Stimulated activated naive B cell treated with anti-CD40 and anti-IgM and Interleukin-4, amounts not matched to agents 10 μg/mL and 1 μg/mL and 100 μg/mL, for 72 hours (primary cell): Measurements from ENCODE around the gene AGTR1.

Source experiments
- ATAC-seq, 2 donors: fragments of 150-1000 bp; cut with Tn5 transposase; replicated peaks; 2 replicates each; pipeline ENCODE4 v1.10.0; 2021; ENCODE audit warnings: moderate library complexity in 1 of 2
- DNase-seq: peaks from one replicate; pipeline ENCODE4 v3.0.0; 2021
- H3K27ac Mint-ChIP-seq: one replicate; pipeline ENCODE4 v1.8.0; 2022; ENCODE audit warnings: mild to moderate bottlenecking, mixed read lengths
- H3K27me3 Mint-ChIP-seq, 2 donors: one replicate each; pipeline ENCODE4 v1.8.0; 2022; ENCODE audit warnings: mixed read lengths in 2 of 2
- H3K36me3 Mint-ChIP-seq, 2 donors: one replicate each; pipeline ENCODE4 v1.8.0; 2022; ENCODE audit warnings: mixed read lengths in 2 of 2, mild to moderate bottlenecking in 1 of 2
- H3K4me1 Mint-ChIP-seq, 2 donors: one replicate each; pipeline ENCODE4 v1.8.0; 2022; ENCODE audit warnings: mixed read lengths in 2 of 2, mild to moderate bottlenecking in 1 of 2
- H3K4me3 Mint-ChIP-seq, 2 donors: one replicate each; pipeline ENCODE4 v1.8.0; 2022; ENCODE audit warnings: mild to moderate bottlenecking in 2 of 2, mixed read lengths in 2 of 2, moderate library complexity in 1 of 2
- H3K9me3 Mint-ChIP-seq, 2 donors: one replicate each; pipeline ENCODE4 v1.8.0; 2022; ENCODE audit warnings: mixed read lengths in 2 of 2, mild to moderate bottlenecking in 1 of 2

The AGTR1 gene

GRCh38 chr3:148709560-148710253 lies 12.0 kb downstream of the AGTR1 start:
- Mint-ChIP-seq H3K4me1 (no peaks in the 10 kb centered on the region), H3K36me3 (no peaks in the 10 kb centered on the region), H3K4me3 (no peak overlapping the region), H3K9me3 (no peaks in the 10 kb centered on the region), H3K27me3 (no peaks in the 10 kb centered on the region), H3K27ac (no peak overlapping the region)
- ATAC-seq (no peak), DNase-seq (no peak)

GRCh38 chr3:148710665-148711064 lies 13.0 kb downstream of the AGTR1 start:
- DNase-seq (no peak), ATAC-seq (no peak)
- Mint-ChIP-seq H3K9me3 (no peaks in the 10 kb centered on the region), H3K27ac (no peak overlapping the region), H3K27me3 (no peaks in the 10 kb centered on the region), H3K4me1 (no peaks in the 10 kb centered on the region), H3K36me3 (no peaks in the 10 kb centered on the region), H3K4me3 (no peak overlapping the region)

- ATAC-seq = no peak
- no peaks in the 10 kb centered on the region for H3K27me3 Mint-ChIP-seq
Measured at GRCh38 chr3:148711981-148712666, 14.4 kb downstream of the AGTR1 start.

GRCh38 chr3:148714521-148714920 lies 16.8 kb downstream of the AGTR1 start:
- H3K36me3 Mint-ChIP-seq = no peaks in the 10 kb centered on the region
- no peaks in the 10 kb centered on the region for H3K4me1 Mint-ChIP-seq
- ATAC-seq = no peak
- no peak for DNase-seq
- H3K27ac Mint-ChIP-seq = no peak overlapping the region
- H3K27me3 Mint-ChIP-seq = no peaks in the 10 kb centered on the region
- H3K9me3 Mint-ChIP-seq = no peaks in the 10 kb centered on the region
- H3K4me3 Mint-ChIP-seq = no peak overlapping the region

More at GRCh38 chr3:148711981-148712666, 14.4 kb downstream of the AGTR1 start:
- no peaks in the 10 kb centered on the region for H3K36me3 Mint-ChIP-seq
- no peak for DNase-seq
- H3K9me3 Mint-ChIP-seq = no peaks in the 10 kb centered on the region
- H3K4me1 Mint-ChIP-seq = no peaks in the 10 kb centered on the region
- no peak overlapping the region for H3K27ac Mint-ChIP-seq
- H3K4me3 Mint-ChIP-seq = no peak overlapping the region

GRCh38 chr3:148716657-148717056 lies 19.0 kb downstream of the AGTR1 start:
- DNase-seq (no peak), ATAC-seq (no peak)
- no peaks in the 10 kb centered on the region for H3K4me1 Mint-ChIP-seq
- H3K27me3 Mint-ChIP-seq = no peaks in the 10 kb centered on the region
- H3K27ac Mint-ChIP-seq = no peak overlapping the region
- no peaks in the 10 kb centered on the region for H3K36me3 Mint-ChIP-seq
- H3K4me3 Mint-ChIP-seq = no peak overlapping the region
- no peaks in the 10 kb centered on the region for H3K9me3 Mint-ChIP-seq

GRCh38 chr3:148717885-148718561 lies 20.3 kb downstream of the AGTR1 start:
- Mint-ChIP-seq H3K4me3 (no peak overlapping the region), H3K36me3 (no peaks in the 10 kb centered on the region), H3K4me1 (no peaks in the 10 kb centered on the region), H3K27ac (no peak overlapping the region), H3K9me3 (peaks cover 0 to 2% of the 10 kb centered on the region in 2 donors), H3K27me3 (no peaks in the 10 kb centered on the region)
- DNase-seq (no peak), ATAC-seq (no peak)

GRCh38 chr3:148718982-148719862 lies 21.5 kb downstream of the AGTR1 start:
- no peak for DNase-seq
- Mint-ChIP-seq H3K27me3 (no peaks in the 10 kb centered on the region), H3K27ac (no peak overlapping the region), H3K36me3 (no peaks in the 10 kb centered on the region), H3K9me3 (peaks cover 0 to 2% of the 10 kb centered on the region in 2 donors), H3K4me3 (no peak overlapping the region), H3K4me1 (no peaks in the 10 kb centered on the region)
- ATAC-seq = no peak

- no peaks in the 10 kb centered on the region for H3K4me1 Mint-ChIP-seq
- H3K4me3 Mint-ChIP-seq = no peak overlapping the region
- DNase-seq (no peak), ATAC-seq (no peak)
- H3K36me3 Mint-ChIP-seq = no peaks in the 10 kb centered on the region
- H3K27me3 Mint-ChIP-seq = no peaks in the 10 kb centered on the region
- H3K9me3 Mint-ChIP-seq = peaks cover 0 to 2% of the 10 kb centered on the region in 2 donors
- no peak overlapping the region for H3K27ac Mint-ChIP-seq
Measured at GRCh38 chr3:148720873-148721272, 23.2 kb downstream of the AGTR1 start.

- no peak for DNase-seq
- H3K9me3 Mint-ChIP-seq = peaks cover 0 to 4% of the 10 kb centered on the region in 2 donors
- H3K4me3 Mint-ChIP-seq = no peak overlapping the region
- peaks cover 3 to 5% of the 10 kb centered on the region in 2 donors for H3K27me3 Mint-ChIP-seq
- H3K27ac Mint-ChIP-seq = no peak overlapping the region
- no peaks in the 10 kb centered on the region for H3K36me3 Mint-ChIP-seq
- ATAC-seq = no peak
- no peaks in the 10 kb centered on the region for H3K4me1 Mint-ChIP-seq
Measured at GRCh38 chr3:148723631-148724030, 25.9 kb downstream of the AGTR1 start.

- ATAC-seq (no peak), DNase-seq (no peak)
- Mint-ChIP-seq H3K4me3 (no peak overlapping the region), H3K4me1 (no peaks in the 10 kb centered on the region), H3K27me3 (peaks cover 3 to 5% of the 10 kb centered on the region in 2 donors), H3K9me3 (peaks cover 0 to 4% of the 10 kb centered on the region in 2 donors), H3K27ac (no peak overlapping the region), H3K36me3 (no peaks in the 10 kb centered on the region)
Measured at GRCh38 chr3:148727231-148727630, 29.5 kb downstream of the AGTR1 start.

GRCh38 chr3:148728753-148729152 lies 31.1 kb downstream of the AGTR1 start:
- peaks cover 3 to 5% of the 10 kb centered on the region in 2 donors for H3K27me3 Mint-ChIP-seq
- H3K4me1 Mint-ChIP-seq = no peaks in the 10 kb centered on the region
- no peak for DNase-seq
- no peak overlapping the region for H3K27ac Mint-ChIP-seq
- no peak for ATAC-seq
- H3K4me3 Mint-ChIP-seq = no peak overlapping the region
- H3K9me3 Mint-ChIP-seq = peaks cover 0 to 2% of the 10 kb centered on the region in 2 donors
- no peaks in the 10 kb centered on the region for H3K36me3 Mint-ChIP-seq

GRCh38 chr3:148729476-148730055 lies 31.9 kb downstream of the AGTR1 start:
- H3K4me1 Mint-ChIP-seq = no peaks in the 10 kb centered on the region
- H3K4me3 Mint-ChIP-seq = no peak overlapping the region
- no peak overlapping the region for H3K27ac Mint-ChIP-seq
- peaks cover 0 to 2% of the 10 kb centered on the region in 2 donors for H3K9me3 Mint-ChIP-seq
- H3K27me3 Mint-ChIP-seq = peaks cover 3 to 5% of the 10 kb centered on the region in 2 donors
- ATAC-seq (no peak), DNase-seq (no peak)
- H3K36me3 Mint-ChIP-seq = no peaks in the 10 kb centered on the region

GRCh38 chr3:148730676-148731075 lies 33.0 kb downstream of the AGTR1 start:
- no peak overlapping the region for H3K4me3 Mint-ChIP-seq
- DNase-seq = no peak
- peaks cover 3 to 5% of the 10 kb centered on the region in 2 donors for H3K27me3 Mint-ChIP-seq
- no peak for ATAC-seq
- no peaks in the 10 kb centered on the region for H3K4me1 Mint-ChIP-seq
- no peaks in the 10 kb centered on the region for H3K36me3 Mint-ChIP-seq
- no peak overlapping the region for H3K27ac Mint-ChIP-seq
- H3K9me3 Mint-ChIP-seq = peaks cover 0 to 2% of the 10 kb centered on the region in 2 donors

GRCh38 chr3:148735597-148735996 lies 37.9 kb downstream of the AGTR1 start:
- ATAC-seq = no peak
- no peak for DNase-seq
- Mint-ChIP-seq H3K36me3 (no peaks in the 10 kb centered on the region), H3K4me3 (no peak overlapping the region), H3K27me3 (no peaks in the 10 kb centered on the region), H3K27ac (no peak overlapping the region), H3K4me1 (no peaks in the 10 kb centered on the region), H3K9me3 (no peaks in the 10 kb centered on the region)
